PC-9 (cell line): ENCODE data around the gene NUFIP2. TPM values are rescaled to one million over a fixed set of nuclear protein-coding genes. Genes with fewer than 3 reads are reported as not detected.

ENCODE experiments used
- BruUV-seq: library from RNA; stranded (reverse); fragments of 400-500 nt; replicated peaks from 2 replicates; lab custom pipeline; 2021; lab: Mats Ljungman, UMichigan
- CTCF ChIA-PET: fragments of 300-600 bp; sonication (Branson Sonifier 250); formaldehyde crosslinking; loops from one replicate; lab custom pipeline; 2022; ENCODE audit warnings: antibody characterized with exemption; lab: Charles Lee
- POLR2A ChIA-PET: fragments of 300-600 bp; sonication (Branson Sonifier 250); formaldehyde crosslinking; loops from one replicate; lab custom pipeline; 2022; ENCODE audit warnings: antibody characterized with exemption; ENCODE audit not compliant: unreplicated experiment; lab: Charles Lee
- DNase-seq, 2 experiments: peaks; one replicate each; pipeline versions ENCODE4 v3.0.0 to v3.0.0-alpha.2; 2015 to 2022; ENCODE audit warnings: mixed read lengths in 1 of 2
- H2AFZ ChIP-seq: fragments of 200-600 bp; sonication (generic); 2 replicates; pipeline ENCODE4 v1.8.1; 2017; ENCODE audit warnings: antibody characterized with exemption
- H3F3A ChIP-seq: fragments of 200-600 bp; sonication (generic); 2 replicates; pipeline ENCODE4 v1.8.1; 2017; ENCODE audit warnings: antibody characterized with exemption, mild to moderate bottlenecking, low read depth; ENCODE audit not compliant: insufficient read depth
- H3K27ac ChIP-seq: fragments of 200-600 bp; sonication (generic); 2 replicates; pipeline ENCODE4 v1.6.1; 2016; ENCODE audit warnings: mixed run types
- H3K27me3 ChIP-seq: fragments of 200-600 bp; sonication (generic); 2 replicates; pipeline ENCODE4 v1.6.1; 2016; ENCODE audit warnings: low read depth, mixed run types; ENCODE audit not compliant: insufficient read depth
- H3K36me3 ChIP-seq: fragments of 200-600 bp; sonication (generic); 2 replicates; pipeline ENCODE4 v1.6.1; 2016; ENCODE audit warnings: low read depth, mixed run types
- H3K4me1 ChIP-seq: fragments of 200-600 bp; sonication (generic); replicated peaks from 2 replicates; pipeline ENCODE4 v1.6.1; 2016; ENCODE audit warnings: mixed run types; ENCODE audit not compliant: insufficient read depth
- H3K4me2 ChIP-seq: fragments of 200-600 bp; sonication (generic); 2 replicates; pipeline ENCODE4 v1.6.1; 2017; ENCODE audit warnings: mixed run types
- H3K4me3 ChIP-seq: fragments of 200-600 bp; sonication (generic); 2 replicates; pipeline ENCODE4 v1.6.1; 2016; ENCODE audit warnings: mixed run types
- H3K79me2 ChIP-seq: fragments of 200-600 bp; sonication (generic); 2 replicates; pipeline ENCODE4 v1.6.1; 2017; ENCODE audit warnings: low read depth, mixed run types
- H3K9me2 ChIP-seq: fragments of 200-600 bp; sonication (generic); 2 replicates; pipeline ENCODE4 v1.8.1; 2017; ENCODE audit warnings: mild to moderate bottlenecking; ENCODE audit not compliant: insufficient read depth
- H3K9me3 ChIP-seq: fragments of 200-600 bp; sonication (generic); 2 replicates; pipeline ENCODE4 v1.8.1; 2016; ENCODE audit warnings: low read depth; ENCODE audit not compliant: insufficient read depth
- H4K20me1 ChIP-seq: fragments of 200-600 bp; sonication (generic); 2 replicates; pipeline ENCODE4 v1.8.1; 2017; ENCODE audit not compliant: insufficient read depth
- EZH2 ChIP-seq: fragments of 200-600 bp; sonication (generic); IDR thresholded peaks from 2 replicates; pipeline ENCODE4 v1.8.0; 2017; ENCODE audit warnings: antibody characterized with exemption, low read depth
- intact Hi-C: fragments of 100-400 bp; cut with micrococcal nuclease; formaldehyde crosslinking; loops from one replicate; pipeline ENCODE4 v1.10.0; 2022; ENCODE audit not compliant: unreplicated experiment
- total RNA-seq: library from RNA; stranded (reverse); gene quantifications from 2 replicates; pipeline ENCODE4 v1.2.3, GENCODE V29; 2021
- TF ChIP-seq, protein P1 (sequence below): fragments of 200-600 bp; sonication (generic); conservative IDR thresholded peaks from 2 replicates; pipeline ENCODE4 v1.6.1; 2017; ENCODE audit warnings: mixed run types, antibody characterized with exemption, mild to moderate bottlenecking, moderate library complexity

Gene NUFIP2
- total RNA-seq, 1 experiment from 2014 or later: 73.1 TPM

DNA sequence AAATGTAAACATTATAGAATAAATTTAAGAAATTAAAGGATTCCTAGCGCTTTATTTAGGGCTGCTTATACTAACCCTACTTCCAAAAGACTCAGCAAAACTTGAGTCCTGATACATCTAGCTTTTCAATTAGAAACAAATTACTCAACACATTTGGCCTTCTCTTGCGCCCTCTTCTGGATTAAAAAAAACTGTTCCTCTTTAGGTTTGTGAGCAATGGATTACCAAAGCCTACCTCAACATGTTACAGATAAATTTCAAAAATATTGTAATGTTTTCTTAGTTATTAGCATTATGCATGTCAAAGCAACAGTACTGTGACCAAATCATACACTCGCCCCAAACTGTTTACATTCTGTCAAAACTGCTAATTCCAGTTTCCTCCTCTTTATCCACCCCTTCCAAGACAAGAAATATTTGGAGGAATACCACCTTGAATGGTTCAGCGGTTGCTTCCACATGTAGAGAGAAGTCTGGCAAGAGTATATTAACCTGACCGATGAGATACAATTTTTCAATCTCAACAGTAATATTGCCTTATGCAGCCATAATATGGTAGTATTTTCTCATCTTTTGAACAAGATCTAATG lies 2.7 kb downstream of the NUFIP2 start:
- Histone ChIP-seq H3F3A (peaks cover 39% of the 10 kb centered on the region), H3K4me3 (peak overlapping the region; percentile 68), H3K9me3 (no peaks in the 10 kb centered on the region), H3K4me1 (peaks cover 37% of the 10 kb centered on the region), H3K27ac (peak overlapping the region; percentile 41), H3K27me3 (no peaks in the 10 kb centered on the region), H3K36me3 (peaks cover 29% of the 10 kb centered on the region), H4K20me1 (peaks cover 60% of the 10 kb centered on the region), H2AFZ (no peak overlapping the region), H3K4me2 (peak overlapping the region; percentile 89), H3K79me2 (peaks cover 74% of the 10 kb centered on the region), H3K9me2 (no peaks in the 10 kb centered on the region)
- TF ChIP-seq, protein P1, sequence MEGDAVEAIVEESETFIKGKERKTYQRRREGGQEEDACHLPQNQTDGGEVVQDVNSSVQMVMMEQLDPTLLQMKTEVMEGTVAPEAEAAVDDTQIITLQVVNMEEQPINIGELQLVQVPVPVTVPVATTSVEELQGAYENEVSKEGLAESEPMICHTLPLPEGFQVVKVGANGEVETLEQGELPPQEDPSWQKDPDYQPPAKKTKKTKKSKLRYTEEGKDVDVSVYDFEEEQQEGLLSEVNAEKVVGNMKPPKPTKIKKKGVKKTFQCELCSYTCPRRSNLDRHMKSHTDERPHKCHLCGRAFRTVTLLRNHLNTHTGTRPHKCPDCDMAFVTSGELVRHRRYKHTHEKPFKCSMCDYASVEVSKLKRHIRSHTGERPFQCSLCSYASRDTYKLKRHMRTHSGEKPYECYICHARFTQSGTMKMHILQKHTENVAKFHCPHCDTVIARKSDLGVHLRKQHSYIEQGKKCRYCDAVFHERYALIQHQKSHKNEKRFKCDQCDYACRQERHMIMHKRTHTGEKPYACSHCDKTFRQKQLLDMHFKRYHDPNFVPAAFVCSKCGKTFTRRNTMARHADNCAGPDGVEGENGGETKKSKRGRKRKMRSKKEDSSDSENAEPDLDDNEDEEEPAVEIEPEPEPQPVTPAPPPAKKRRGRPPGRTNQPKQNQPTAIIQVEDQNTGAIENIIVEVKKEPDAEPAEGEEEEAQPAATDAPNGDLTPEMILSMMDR: peak; percentile 78
- no peak for TF ChIP-seq EZH2
- DNase-seq: peak; percentile 14 to 60
- no TSS peak for BruUV-seq
- intact Hi-C loops: loop anchor here (1.0 to 5.0 kb wide), 4 partner anchors 74 to 167 kb away; no protein-coding TSS in a partner anchor
- ChIA-PET POLR2A (interaction anchor here (0.6 to 0.7 kb wide), 4 partner anchors 70 to 635 kb away, joined by 3 to 24 read pairs (median 6); no protein-coding TSS in a partner anchor), CTCF (interaction anchor here (0.5 to 1.6 kb wide), 11 partner anchors 18 to 1234 kb away, joined by 3 to 8 read pairs (median 5); no protein-coding TSS in a partner anchor)

GRCh38 chr17:29289852-29290251 lies 4.1 kb downstream of the NUFIP2 start:
- POLR2A ChIA-PET: interaction anchor here (0.7 kb wide), 1 partner anchor 101 kb away, joined by 5 read pairs; the partner anchor contains the start of gene TAOK1
- H3K4me2 ChIP-seq: peak overlapping the region; percentile 89
- TF ChIP-seq EZH2: no peak
- TF ChIP-seq, protein P1: no peak
- peaks cover 34% of the 10 kb centered on the region for H3K4me1 ChIP-seq
- peaks cover 52% of the 10 kb centered on the region for H3F3A ChIP-seq
- DNase-seq: no peak
- intact Hi-C loops: loop anchor here (2.0 to 5.0 kb wide), 3 partner anchors 73 to 139 kb away; no protein-coding TSS in a partner anchor
- H2AFZ ChIP-seq: no peak overlapping the region
- CTCF ChIA-PET: interaction anchor here (0.7 to 1.6 kb wide), 2 partner anchors 73 to 142 kb away, joined by 4 read pairs; no protein-coding TSS in a partner anchor
- H3K9me2 ChIP-seq: no peaks in the 10 kb centered on the region
- no peaks in the 10 kb centered on the region for H3K27me3 ChIP-seq
- H3K79me2 ChIP-seq: peaks cover 88% of the 10 kb centered on the region
- H3K9me3 ChIP-seq: no peaks in the 10 kb centered on the region
- H3K36me3 ChIP-seq: peaks cover 40% of the 10 kb centered on the region
- no TSS peak for BruUV-seq
- peaks cover 74% of the 10 kb centered on the region for H4K20me1 ChIP-seq
- H3K4me3 ChIP-seq: no peak overlapping the region
- H3K27ac ChIP-seq: no peak overlapping the region

- no peak for DNase-seq
- no peak overlapping the region for H3K27ac ChIP-seq
- peaks cover 100% of the 10 kb centered on the region for H4K20me1 ChIP-seq
- intact Hi-C loops: no loop called here
- H3K9me3 ChIP-seq: 0 out of 2 replicates have a peak, but pooled peaks cover 3% of the 10 kb centered on the region
- no peak overlapping the region for H2AFZ ChIP-seq
- ChIA-PET CTCF (no interaction called here), POLR2A (interaction anchor here (1.1 kb wide), 1 partner anchor 10 kb away, joined by 3 read pairs; no protein-coding TSS in a partner anchor)
- H3K36me3 ChIP-seq: peaks cover 78% of the 10 kb centered on the region
- no peak overlapping the region for H3K4me3 ChIP-seq
- peaks cover 86% of the 10 kb centered on the region for H3F3A ChIP-seq
- peaks cover 100% of the 10 kb centered on the region for H3K79me2 ChIP-seq
- no TSS peak for BruUV-seq
- H3K9me2 ChIP-seq: no peaks in the 10 kb centered on the region
- 0 out of 2 replicates have a peak overlapping the region, but pooled peaks have one; percentile 4 for H3K4me2 ChIP-seq
- TF ChIP-seq, protein P1: no peak
- no peak for TF ChIP-seq EZH2
- H3K27me3 ChIP-seq: no peaks in the 10 kb centered on the region
- H3K4me1 ChIP-seq: peaks cover 4% of the 10 kb centered on the region
These were observed 10.0 kb downstream of the NUFIP2 start for GRCh38 chr17:29283961-29284360.
